Muscle of leg (tissue), 11 donors: ENCODE measurements around the gene MSI2. TPM values are rescaled to one million over a fixed set of nuclear protein-coding genes. Genes with fewer than 3 reads are reported as not detected.

Source experiments
- DNase-seq: peaks from one replicate; pipeline ENCODE4 v3.0.0; 2013
- H3K27ac ChIP-seq: one replicate; pipeline ENCODE4 v1.5.1; 2013; ENCODE audit warnings: mild to moderate bottlenecking, low read length, control low read depth
- H3K27me3 ChIP-seq: one replicate; pipeline ENCODE4 v1.6.1; 2013; ENCODE audit warnings: low read length; ENCODE audit not compliant: control insufficient read depth, insufficient read depth
- H3K36me3 ChIP-seq: one replicate; pipeline ENCODE4 v1.6.1; 2013; ENCODE audit warnings: low read length; ENCODE audit not compliant: control insufficient read depth, insufficient read depth
- H3K4me1 ChIP-seq: one replicate; pipeline ENCODE4 v1.6.1; 2013; ENCODE audit warnings: low read length; ENCODE audit not compliant: control insufficient read depth, insufficient read depth
- H3K4me3 ChIP-seq: one replicate; pipeline ENCODE4 v1.5.1; 2013; ENCODE audit warnings: low read length, control low read depth
- H3K9me3 ChIP-seq: replicated peaks from 2 replicates; pipeline ENCODE4 v1.6.1; 2013; ENCODE audit warnings: low read depth, low read length; ENCODE audit not compliant: control insufficient read depth
- WGBS: methylation state at CpG from one replicate; pipeline ENCODE4 v1.1.5; 2013; ENCODE audit warnings: missing lambda C conversion rate; ENCODE audit not compliant: insufficient coverage; 5-methylcytosine and 5-hydroxymethylcytosine counted together
- polyA plus RNA-seq, 8 donors: library from polyadenylated mRNA; unstranded; fragments of 120-200 nt; gene quantifications; one replicate each; pipeline versions ENCODE4 v1.2.1 to v1.2.3, GENCODE V29; 2013; ENCODE audit warnings: inconsistent platforms in 1 of 8, low replicate concordance in 1 of 8; ENCODE audit not compliant: insufficient read length in 8 of 8, insufficient read depth in 1 of 8
- total RNA-seq: library from RNA; stranded (reverse); fragments of 120-200 nt; gene quantifications from one replicate; pipeline ENCODE4 v1.2.4, GENCODE V29; 2013

MSI2 gene
- total and polyA plus RNA-seq, 9 donors, result 21.5 to 32.0 (median 27.4) TPM

- DNase-seq, result no peak
- 90% methylated on average over 11 of the region's 13 CpGs for WGBS
- Histone ChIP-seq H3K4me3 (no peak overlapping the region), H3K27me3 (no peaks in the 10 kb centered on the region), H3K4me1 (no peaks in the 10 kb centered on the region), H3K9me3 (no peaks in the 10 kb centered on the region), H3K27ac (no peak overlapping the region), H3K36me3 (no peaks in the 10 kb centered on the region)
Observed at GRCh38 chr17:57324060-57324459, 67.7 kb downstream of the MSI2 start.

GRCh38 chr17:57324631-57325030, 68.3 kb downstream of the MSI2 start:
- no peak for DNase-seq
- Histone ChIP-seq H3K27me3 (no peaks in the 10 kb centered on the region), H3K27ac (no peak overlapping the region), H3K4me1 (peaks cover 2% of the 10 kb centered on the region), H3K36me3 (no peaks in the 10 kb centered on the region), H3K9me3 (no peaks in the 10 kb centered on the region), H3K4me3 (no peak overlapping the region)

GRCh38 chr17:57326336-57326735, 70.0 kb downstream of the MSI2 start:
- WGBS, result no CpG with 5 or more reads among the region's 2 CpGs

DNA sequence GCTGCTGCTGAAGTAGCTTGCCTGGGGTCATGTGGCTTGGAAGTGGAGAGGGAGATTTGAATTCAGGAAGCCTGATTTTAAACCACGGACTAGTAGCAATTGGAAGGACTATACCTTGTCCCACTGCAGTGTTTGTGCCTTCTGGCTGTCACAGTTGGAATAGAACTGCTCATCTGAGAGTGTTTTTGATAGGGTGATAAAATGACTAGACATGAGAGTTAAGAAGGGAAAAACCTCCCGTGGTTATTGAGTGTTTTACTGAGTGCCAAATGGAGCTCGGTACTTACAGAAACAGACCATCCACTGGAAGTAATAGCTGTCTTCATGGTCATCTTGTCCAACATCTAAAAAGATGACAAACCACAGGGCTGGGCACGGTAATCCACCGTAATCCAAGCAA, 70.4 kb downstream of the MSI2 start:
- H3K4me3 ChIP-seq, result no peak overlapping the region
- no peaks in the 10 kb centered on the region for H3K36me3 ChIP-seq
- H3K4me1 ChIP-seq, result peaks cover 5% of the 10 kb centered on the region
- no peaks in the 10 kb centered on the region for H3K27me3 ChIP-seq
- H3K9me3 ChIP-seq, result no peaks in the 10 kb centered on the region
- 76% methylated on average over 4 of the region's 5 CpGs for WGBS
- no peak overlapping the region for H3K27ac ChIP-seq
- no peak for DNase-seq

More at GRCh38 chr17:57326336-57326735, 70.0 kb downstream of the MSI2 start:
- no peaks in the 10 kb centered on the region for H3K36me3 ChIP-seq
- H3K4me3 ChIP-seq, result no peak overlapping the region
- no peak for DNase-seq
- peaks cover 5% of the 10 kb centered on the region for H3K4me1 ChIP-seq
- H3K9me3 ChIP-seq, result no peaks in the 10 kb centered on the region
- no peak overlapping the region for H3K27ac ChIP-seq
- H3K27me3 ChIP-seq, result no peaks in the 10 kb centered on the region

GRCh38 chr17:57327176-57327970, 71.0 kb downstream of the MSI2 start:
- Histone ChIP-seq H3K4me1 (peaks cover 5% of the 10 kb centered on the region), H3K4me3 (no peak overlapping the region), H3K27me3 (no peaks in the 10 kb centered on the region), H3K9me3 (no peaks in the 10 kb centered on the region), H3K36me3 (no peaks in the 10 kb centered on the region), H3K27ac (no peak overlapping the region)
- 78% methylated on average over 4 of the region's 6 CpGs for WGBS
- DNase-seq, result no peak

DNA sequence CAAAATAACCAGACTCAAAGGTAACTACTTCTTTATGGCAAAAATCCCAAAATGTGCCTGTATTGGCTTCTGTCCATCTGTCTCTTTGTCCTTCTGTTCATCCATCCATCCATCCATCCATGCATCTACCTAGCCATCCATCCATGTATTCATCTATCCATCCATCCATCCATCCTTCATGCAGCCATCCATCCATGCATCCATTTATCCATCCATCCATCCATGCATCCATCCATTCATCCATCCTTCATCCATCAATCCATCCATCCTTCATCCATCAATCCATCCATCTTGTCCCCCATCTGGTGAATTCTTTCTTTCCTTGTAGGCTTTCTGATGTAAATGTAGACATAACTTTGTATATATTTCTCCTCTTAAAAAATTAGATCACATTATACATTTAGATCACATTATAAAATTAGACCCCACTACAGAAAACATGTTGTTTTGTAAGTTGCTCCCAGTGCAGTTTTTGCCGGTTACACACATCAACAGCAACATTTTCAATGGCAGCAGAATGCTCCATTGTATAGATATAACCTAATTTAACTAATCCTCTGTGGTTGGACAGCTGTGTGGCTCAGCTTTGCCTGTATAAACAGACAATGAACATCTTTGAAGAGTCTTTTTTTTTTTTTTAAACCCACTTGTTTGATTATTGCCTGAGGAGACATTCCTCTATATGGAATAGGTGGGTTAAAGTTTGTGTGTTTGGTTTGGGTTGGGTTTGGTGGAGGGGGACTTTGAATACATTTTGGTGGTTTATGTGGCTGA, 72.0 kb downstream of the MSI2 start:
- Histone ChIP-seq H3K9me3 (no peaks in the 10 kb centered on the region), H3K4me3 (no peak overlapping the region), H3K27me3 (no peaks in the 10 kb centered on the region), H3K27ac (no peak overlapping the region), H3K4me1 (peaks cover 5% of the 10 kb centered on the region), H3K36me3 (no peaks in the 10 kb centered on the region)
- no CpG with 5 or more reads among the region's 1 CpG for WGBS
- no peak for DNase-seq

DNA sequence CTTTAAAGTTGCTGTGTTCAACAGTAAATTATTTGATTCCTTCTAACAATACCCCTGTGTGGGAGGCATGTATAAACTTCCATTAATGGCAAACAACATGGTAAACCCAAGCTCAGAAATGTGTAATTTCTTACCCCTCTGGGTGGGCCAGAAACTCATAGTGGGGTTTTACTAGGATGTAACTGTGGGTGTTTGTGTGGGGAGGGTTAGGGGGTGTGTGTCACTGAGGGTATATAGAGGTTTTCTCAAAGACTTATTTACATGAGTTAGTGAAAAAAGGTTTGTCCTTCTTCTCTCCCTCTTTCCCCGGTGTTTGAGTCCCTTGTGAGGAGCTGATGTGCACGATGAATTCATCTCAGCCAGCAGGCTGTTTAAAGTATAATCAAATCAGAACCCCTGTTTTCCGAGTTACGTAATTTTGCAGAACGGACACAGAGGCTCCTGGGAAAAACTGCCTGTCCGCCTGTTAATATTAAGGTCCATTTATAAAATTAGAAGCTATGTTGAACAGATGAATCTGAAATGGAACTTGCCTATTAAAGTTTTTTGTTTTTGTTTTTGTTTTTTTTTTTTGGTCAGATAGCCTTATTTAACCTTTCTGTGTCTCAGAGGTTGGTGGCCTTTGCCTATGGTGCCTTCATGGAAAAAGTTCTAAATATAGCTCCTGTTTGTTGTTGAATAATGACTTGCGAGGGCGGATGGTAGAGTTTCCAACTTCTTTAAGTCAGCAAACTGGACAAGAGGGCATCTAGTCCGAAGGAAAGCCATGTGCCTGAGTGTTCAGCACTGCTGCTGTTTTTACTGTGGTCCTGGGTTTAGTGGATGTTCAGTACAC, 73.3 kb downstream of the MSI2 start:
- no peak overlapping the region for H3K4me3 ChIP-seq

DNA sequence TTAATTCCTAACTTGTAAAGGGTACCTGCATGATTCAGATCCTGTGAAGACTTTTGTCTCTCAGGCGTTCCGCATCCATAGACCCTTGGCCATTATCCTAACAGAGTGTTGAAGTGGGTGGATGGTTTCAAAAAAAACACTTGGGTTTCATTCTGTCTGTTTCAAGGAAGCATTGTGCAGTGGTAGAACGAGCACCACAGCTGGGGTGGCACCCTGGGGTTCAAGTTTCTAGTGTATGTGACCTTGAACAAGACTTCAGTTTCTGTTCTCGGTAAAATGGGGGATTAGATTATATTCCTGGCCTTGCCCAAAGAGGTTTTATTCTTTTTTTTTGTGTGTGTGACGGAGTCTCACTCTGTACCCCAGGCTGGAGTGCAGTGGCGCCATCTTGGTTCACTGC, 74.3 kb downstream of the MSI2 start:
- H3K4me1 ChIP-seq, result peaks cover 5% of the 10 kb centered on the region
- H3K36me3 ChIP-seq, result no peaks in the 10 kb centered on the region
- no peaks in the 10 kb centered on the region for H3K9me3 ChIP-seq

More for the DNA sequence above, 73.3 kb downstream of the MSI2 start:
- WGBS, result 40% methylated on average over 1 of the region's 9 CpGs
- peak; percentile 15 for DNase-seq
- Histone ChIP-seq H3K27ac (no peak overlapping the region), H3K27me3 (no peaks in the 10 kb centered on the region), H3K36me3 (no peaks in the 10 kb centered on the region), H3K4me1 (peaks cover 5% of the 10 kb centered on the region), H3K9me3 (no peaks in the 10 kb centered on the region)

DNA sequence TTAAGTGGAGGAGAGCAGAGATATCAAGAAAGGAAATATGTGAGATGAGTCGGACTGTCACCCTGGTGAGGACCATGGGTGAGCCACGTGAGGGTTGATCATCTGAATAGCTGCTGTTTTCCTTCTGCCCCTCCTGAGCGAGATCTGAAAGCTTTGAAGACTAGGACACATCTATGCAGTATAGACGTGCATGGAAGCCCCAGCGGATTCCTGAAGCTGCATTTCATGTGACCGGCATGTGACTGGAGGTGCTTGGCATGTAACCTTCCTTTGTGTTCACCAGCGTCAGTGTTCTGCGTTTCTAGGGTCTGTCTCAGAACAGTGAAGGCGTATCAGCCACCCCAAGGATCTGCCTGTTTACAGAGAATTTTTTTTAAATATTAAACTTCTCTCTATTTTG, 75.1 kb downstream of the MSI2 start:
- Histone ChIP-seq H3K27me3 (no peaks in the 10 kb centered on the region), H3K36me3 (no peaks in the 10 kb centered on the region), H3K4me3 (no peak overlapping the region), H3K9me3 (no peaks in the 10 kb centered on the region), H3K4me1 (peaks cover 5% of the 10 kb centered on the region), H3K27ac (no peak overlapping the region)
- WGBS, result 81% methylated on average over 7 of the region's 9 CpGs
- no peak for DNase-seq

More for the DNA sequence above, 74.3 kb downstream of the MSI2 start:
- no peaks in the 10 kb centered on the region for H3K27me3 ChIP-seq
- no peak overlapping the region for H3K27ac ChIP-seq
- 40% methylated on average over 1 of the region's 6 CpGs for WGBS
- no peak overlapping the region for H3K4me3 ChIP-seq
- no peak for DNase-seq

GRCh38 chr17:57332501-57332900, 76.2 kb downstream of the MSI2 start:
- Histone ChIP-seq H3K4me3 (no peak overlapping the region), H3K9me3 (no peaks in the 10 kb centered on the region), H3K27ac (no peak overlapping the region), H3K36me3 (no peaks in the 10 kb centered on the region), H3K27me3 (no peaks in the 10 kb centered on the region), H3K4me1 (peaks cover 11% of the 10 kb centered on the region)
- no CpG with 5 or more reads among the region's 5 CpGs for WGBS
- DNase-seq, result no peak
